A673 (cell line): ENCODE data around the gene MCM5.

Experiments used
- CTCF ChIP-seq: fragments of 300-800, 200-600 bp; sonication (generic); conservative IDR thresholded peaks from 2 replicates; pipeline ENCODE4 v1.5.1; 2017; ENCODE audit warnings: low read depth, mild to moderate bottlenecking, antibody characterized with exemption, low read length, moderate library complexity, mixed read lengths
- EZH2 ChIP-seq: fragments of 200-600 bp; sonication (generic); IDR thresholded peaks from 2 replicates; pipeline ENCODE4 v1.6.1; 2017; ENCODE audit warnings: borderline replicate concordance, low read depth, mild to moderate bottlenecking, mixed read lengths, antibody characterized with exemption, low read length; ENCODE audit not compliant: poor library complexity, severe bottlenecking

GRCh38 chr22:35359380-35360065 is 40.4 kb upstream of the MCM5 start:
- TF ChIP-seq CTCF (no peak), EZH2 (no peak)
